Measurements from ENCODE around the gene YPEL1. TPM values are rescaled to one million over a fixed set of nuclear protein-coding genes. Genes with fewer than 3 reads are reported as not detected.

The YPEL1 gene
- total RNA-seq, 2 donors from 2014 or later: 20.1 to 25.2 TPM

DNA sequence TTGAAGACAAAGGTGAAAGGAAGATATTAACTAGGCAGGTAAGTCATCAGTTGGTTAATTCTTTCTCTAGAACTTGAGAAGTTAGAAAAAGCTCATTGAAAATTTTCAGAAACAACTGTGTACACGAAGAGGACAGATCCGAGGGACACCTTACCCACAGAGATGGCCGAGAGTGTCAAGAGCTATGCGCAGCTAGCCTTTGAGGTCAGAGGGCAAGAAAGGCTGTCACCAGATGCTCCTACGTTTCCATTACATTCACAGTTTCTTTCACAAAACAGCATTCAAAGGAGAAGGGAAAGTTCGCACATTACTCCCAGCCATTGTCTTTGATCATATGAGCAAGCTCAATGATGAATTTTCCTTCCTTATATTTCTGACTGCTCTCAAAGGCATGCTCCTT lies 34.8 kb downstream of the YPEL1 start:
- ATAC-seq (ENCODE audit: insufficient number of reproducible peaks, low FRiP score, low read depth) (no peak), DNase-seq (ENCODE audit: low spot score) (no peak)
- H3K27ac ChIP-seq: no peak overlapping the region
- H3K27me3 ChIP-seq (replicated peaks; ENCODE audit: insufficient read depth): no peaks in the 10 kb centered on the region
- peaks cover 10% of the 10 kb centered on the region for H3K36me3 ChIP-seq
- no peaks in the 10 kb centered on the region for H3K9me3 ChIP-seq
- TF ChIP-seq, protein P1, sequence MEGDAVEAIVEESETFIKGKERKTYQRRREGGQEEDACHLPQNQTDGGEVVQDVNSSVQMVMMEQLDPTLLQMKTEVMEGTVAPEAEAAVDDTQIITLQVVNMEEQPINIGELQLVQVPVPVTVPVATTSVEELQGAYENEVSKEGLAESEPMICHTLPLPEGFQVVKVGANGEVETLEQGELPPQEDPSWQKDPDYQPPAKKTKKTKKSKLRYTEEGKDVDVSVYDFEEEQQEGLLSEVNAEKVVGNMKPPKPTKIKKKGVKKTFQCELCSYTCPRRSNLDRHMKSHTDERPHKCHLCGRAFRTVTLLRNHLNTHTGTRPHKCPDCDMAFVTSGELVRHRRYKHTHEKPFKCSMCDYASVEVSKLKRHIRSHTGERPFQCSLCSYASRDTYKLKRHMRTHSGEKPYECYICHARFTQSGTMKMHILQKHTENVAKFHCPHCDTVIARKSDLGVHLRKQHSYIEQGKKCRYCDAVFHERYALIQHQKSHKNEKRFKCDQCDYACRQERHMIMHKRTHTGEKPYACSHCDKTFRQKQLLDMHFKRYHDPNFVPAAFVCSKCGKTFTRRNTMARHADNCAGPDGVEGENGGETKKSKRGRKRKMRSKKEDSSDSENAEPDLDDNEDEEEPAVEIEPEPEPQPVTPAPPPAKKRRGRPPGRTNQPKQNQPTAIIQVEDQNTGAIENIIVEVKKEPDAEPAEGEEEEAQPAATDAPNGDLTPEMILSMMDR (IDR thresholded peaks at IDR 0.05): no peak
- H3K4me1 ChIP-seq (ENCODE audit: control insufficient read depth in 1 of 2, low read depth in 2 of 2): peaks cover 14 to 35% of the 10 kb centered on the region in 2 donors
- H3K4me3 ChIP-seq: no peak overlapping the region

DNA sequence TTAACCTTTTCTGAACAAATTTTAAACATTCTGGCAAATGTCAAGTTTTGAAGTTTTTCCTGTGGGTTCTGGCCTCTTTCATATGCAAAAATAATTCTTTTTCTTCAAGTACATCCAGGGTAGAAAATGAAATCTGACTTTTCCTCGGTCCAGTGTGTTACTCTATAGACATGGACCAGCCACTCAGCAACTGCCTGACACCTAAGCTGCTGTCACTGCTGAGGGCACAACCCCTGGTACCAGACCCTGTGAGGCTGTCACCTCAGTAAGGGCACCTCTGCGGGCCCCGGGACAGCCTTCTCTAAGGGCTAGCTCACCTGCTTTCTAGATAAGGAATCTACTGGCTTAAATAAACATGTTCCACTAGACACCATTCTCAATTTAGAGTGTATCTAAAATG lies 36.0 kb downstream of the YPEL1 start:
- DNase-seq (ENCODE audit: low spot score) (no peak), ATAC-seq (ENCODE audit: insufficient number of reproducible peaks, low FRiP score, low read depth) (no peak)
- Histone ChIP-seq H3K4me1 (ENCODE audit: control insufficient read depth in 1 of 2, low read depth in 2 of 2) (peaks cover 14 to 35% of the 10 kb centered on the region in 2 donors), H3K9me3 (no peaks in the 10 kb centered on the region), H3K27ac (peak overlapping the region; percentile 91 to 95), H3K36me3 (peaks cover 16% of the 10 kb centered on the region), H3K4me3 (no peak overlapping the region), H3K27me3 (replicated peaks; ENCODE audit: insufficient read depth) (no peaks in the 10 kb centered on the region)
- TF ChIP-seq, protein P1 (IDR thresholded peaks at IDR 0.05): no peak

DNA sequence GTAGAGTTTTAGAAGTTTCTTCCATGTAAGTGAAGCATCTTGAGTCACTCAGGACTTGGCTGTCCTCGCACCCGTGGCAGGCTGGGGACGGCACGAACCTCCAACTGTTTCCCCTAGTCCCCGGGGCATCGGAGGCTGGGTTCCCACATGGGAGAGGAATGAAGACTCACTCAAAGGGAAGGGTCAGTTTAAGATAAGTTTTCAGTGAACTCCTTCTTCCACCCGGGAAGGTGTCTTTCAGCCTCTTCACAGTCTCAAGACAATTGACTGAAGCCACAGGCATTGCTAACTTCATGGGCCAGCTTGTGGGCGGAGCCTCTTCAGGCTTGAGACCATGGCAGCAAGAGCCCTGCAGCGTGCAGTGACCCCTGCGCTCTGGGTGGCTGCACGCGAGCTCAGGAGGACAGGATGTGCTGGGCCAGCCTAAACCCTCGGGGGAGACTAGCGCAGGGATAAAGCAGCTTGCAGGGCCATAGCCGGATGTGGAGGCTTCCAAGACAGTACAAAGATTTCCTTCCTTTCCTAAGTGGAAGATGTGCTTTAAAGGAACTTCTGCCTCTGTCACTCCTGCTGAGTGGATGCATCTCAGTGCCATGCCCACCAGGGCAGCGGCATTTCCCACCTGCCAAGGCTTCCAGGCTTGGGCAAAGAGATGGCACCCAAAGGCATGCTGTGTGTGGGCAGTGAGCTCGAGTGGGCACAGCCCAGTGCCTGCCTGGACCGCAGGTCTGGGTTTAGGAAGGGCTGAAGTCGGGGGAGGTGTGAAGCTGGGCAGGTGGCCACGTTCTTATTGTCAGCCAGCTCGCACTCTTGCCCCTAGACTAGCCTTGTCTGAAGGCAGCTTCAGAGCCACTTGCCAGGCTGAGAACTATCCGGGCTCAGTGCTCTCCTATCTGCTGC lies 36.9 kb downstream of the YPEL1 start:
- Histone ChIP-seq H3K9me3 (no peaks in the 10 kb centered on the region), H3K27me3 (replicated peaks; ENCODE audit: insufficient read depth) (no peaks in the 10 kb centered on the region), H3K4me1 (ENCODE audit: control insufficient read depth in 1 of 2, low read depth in 2 of 2) (peaks cover 14 to 35% of the 10 kb centered on the region in 2 donors), H3K36me3 (peaks cover 22% of the 10 kb centered on the region), H3K4me3 (peak overlapping the region; percentile 32), H3K27ac (peak overlapping the region; percentile 91 to 95)
- DNase-seq (ENCODE audit: low spot score) (no peak), ATAC-seq (ENCODE audit: insufficient number of reproducible peaks, low FRiP score, low read depth) (no peak)
- TF ChIP-seq, protein P1 (IDR thresholded peaks at IDR 0.05): no peak

DNA sequence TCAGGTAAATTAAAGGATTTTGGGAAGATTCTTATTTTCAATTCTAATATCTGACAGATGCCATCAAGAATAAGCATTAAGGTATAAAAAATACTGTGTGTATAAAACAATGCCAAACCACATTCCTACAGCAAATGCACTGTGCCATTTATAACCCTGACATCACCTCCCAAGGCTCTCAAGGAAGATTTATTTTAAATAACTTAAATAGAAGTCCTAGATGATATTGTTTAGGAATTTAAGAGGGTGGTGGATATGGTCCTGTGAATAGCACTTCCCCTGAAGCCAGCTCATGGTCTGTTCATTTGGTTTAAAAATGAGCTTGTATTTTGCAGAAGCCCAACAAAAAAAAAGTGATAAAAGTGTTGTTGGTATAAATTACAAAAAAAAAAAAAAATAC lies 37.7 kb downstream of the YPEL1 start:
- peak overlapping the region; percentile 91 to 95 for H3K27ac ChIP-seq
- no peaks in the 10 kb centered on the region for H3K27me3 ChIP-seq (replicated peaks; ENCODE audit: insufficient read depth)
- DNase-seq (ENCODE audit: low spot score) (no peak), ATAC-seq (ENCODE audit: insufficient number of reproducible peaks, low FRiP score, low read depth) (peak; percentile 47)
- no peaks in the 10 kb centered on the region for H3K9me3 ChIP-seq
- TF ChIP-seq, protein P1 (IDR thresholded peaks at IDR 0.05): no peak
- peak overlapping the region; percentile 32 for H3K4me3 ChIP-seq
- peaks cover 14 to 35% of the 10 kb centered on the region in 2 donors for H3K4me1 ChIP-seq (ENCODE audit: control insufficient read depth in 1 of 2, low read depth in 2 of 2)
- H3K36me3 ChIP-seq: peaks cover 29% of the 10 kb centered on the region

DNA sequence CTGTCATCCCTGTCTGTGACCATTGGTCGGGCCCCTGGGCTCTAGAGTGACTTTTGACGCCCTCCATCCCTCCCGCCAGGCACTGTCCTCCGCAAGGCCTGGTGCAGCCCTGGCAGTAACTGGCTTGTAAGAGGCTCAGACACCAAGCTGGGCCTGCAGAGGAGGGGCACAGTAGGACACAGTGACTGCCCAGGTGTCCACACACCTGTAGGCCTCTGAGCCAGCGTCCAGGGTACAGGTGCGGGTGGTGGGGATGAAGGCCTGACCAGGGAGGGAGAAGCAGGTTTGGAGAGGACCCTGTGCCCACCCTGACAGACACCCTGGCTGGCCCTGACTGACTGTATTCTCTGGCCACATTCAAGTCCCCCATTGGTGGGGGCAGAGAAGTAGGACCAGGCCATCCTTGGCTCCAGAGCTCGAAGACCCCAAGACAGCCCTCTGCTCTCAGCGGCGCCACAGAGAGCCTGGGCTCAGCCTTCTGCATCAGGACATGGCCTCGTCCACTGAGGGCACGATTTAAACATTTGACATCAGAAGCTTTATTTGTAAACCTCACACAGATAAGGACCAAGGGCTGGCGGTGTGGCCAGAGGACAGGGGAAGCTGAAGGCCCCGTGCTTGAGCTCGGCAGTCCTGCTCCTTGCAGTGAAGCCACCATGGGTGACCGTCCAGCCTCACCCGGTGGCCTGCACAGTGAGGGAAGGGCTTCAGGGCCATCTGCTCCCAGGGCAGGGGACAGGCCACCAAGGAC lies 38.4 kb downstream of the YPEL1 start:
- peaks cover 29% of the 10 kb centered on the region for H3K36me3 ChIP-seq
- peak overlapping the region; percentile 91 to 95 for H3K27ac ChIP-seq
- TF ChIP-seq, protein P1 (IDR thresholded peaks at IDR 0.05): no peak
- ATAC-seq (ENCODE audit: insufficient number of reproducible peaks, low FRiP score, low read depth) (no peak), DNase-seq (ENCODE audit: low spot score) (no peak)
- no peaks in the 10 kb centered on the region for H3K9me3 ChIP-seq
- H3K4me1 ChIP-seq (ENCODE audit: control insufficient read depth in 1 of 2, low read depth in 2 of 2): peaks cover 14 to 35% of the 10 kb centered on the region in 2 donors
- H3K27me3 ChIP-seq (replicated peaks; ENCODE audit: insufficient read depth): no peaks in the 10 kb centered on the region
- H3K4me3 ChIP-seq: no peak overlapping the region

Data from thoracic aorta (tissue), 2 donors.